NCI-H526 (cell line): Measurements from ENCODE around the gene VWA2.

Experiments
- DNase-seq, 2 experiments: peaks; one replicate each; lab custom pipeline; 2025; lab: John Stamatoyannopoulos, UW

Gene VWA2

GRCh38 chr10:114276066-114276465 is 37.0 kb downstream of the VWA2 start:
- DNase-seq: no peak

- no peak for DNase-seq
Measured at GRCh38 chr10:114276671-114277070, 37.6 kb downstream of the VWA2 start.

DNA sequence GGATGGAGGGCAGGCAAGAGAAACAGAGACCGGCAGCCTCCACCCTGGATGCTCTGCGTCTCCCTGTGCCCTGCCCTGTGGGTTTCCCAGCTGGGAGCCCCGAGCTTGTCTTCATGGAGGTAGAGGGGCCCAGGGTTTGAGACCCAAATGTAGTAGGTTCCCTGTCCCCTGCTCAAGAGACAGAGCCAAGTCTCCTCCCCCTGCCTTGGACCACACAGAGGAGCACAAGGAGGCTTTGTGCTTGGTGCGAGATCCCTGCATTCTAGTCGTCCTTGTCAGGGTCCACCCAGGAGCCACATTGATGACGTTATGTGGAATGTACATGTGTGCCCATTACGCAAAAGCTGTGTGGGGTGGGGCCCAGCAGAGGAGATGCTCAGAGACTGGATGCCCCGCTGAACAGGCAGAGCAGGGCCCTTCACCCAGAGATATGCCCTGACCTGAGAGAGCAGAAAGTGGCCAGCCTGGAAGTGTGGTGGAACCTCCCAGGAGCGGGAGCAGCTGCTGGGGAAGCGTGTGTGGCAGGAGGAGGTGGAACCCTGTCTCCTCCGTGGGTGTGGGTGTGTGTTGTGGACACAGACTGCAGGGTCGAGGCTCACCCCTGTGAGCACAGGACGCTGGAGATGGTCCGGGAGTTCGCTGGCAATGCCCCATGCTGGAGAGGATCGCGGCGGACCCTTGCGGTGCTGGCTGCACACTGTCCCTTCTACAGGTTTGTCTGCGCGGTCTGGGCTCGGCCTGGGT is 39.3 kb downstream of the VWA2 start:
- DNase-seq: no peak

DNA sequence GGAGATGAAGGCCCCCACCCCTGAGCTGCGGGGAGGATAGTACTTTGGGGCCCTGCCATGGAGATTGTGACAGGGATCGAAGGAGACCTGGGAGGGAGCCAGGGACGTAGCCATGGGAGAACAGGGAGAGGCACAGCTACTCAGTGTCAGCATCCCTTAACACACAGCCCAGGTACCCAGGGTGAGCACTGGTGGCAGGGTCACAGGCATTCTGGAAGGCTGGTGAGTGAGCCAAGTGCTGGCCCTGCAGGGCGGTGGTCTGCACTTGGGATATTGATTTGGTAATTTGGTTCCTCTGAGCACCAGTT is 39.8 kb downstream of the VWA2 start:
- no peak for DNase-seq

GRCh38 chr10:114279289-114279688 is 40.2 kb downstream of the VWA2 start:
- DNase-seq: no peak

GRCh38 chr10:114279901-114280644 is 41.0 kb downstream of the VWA2 start:
- no peak for DNase-seq

DNA sequence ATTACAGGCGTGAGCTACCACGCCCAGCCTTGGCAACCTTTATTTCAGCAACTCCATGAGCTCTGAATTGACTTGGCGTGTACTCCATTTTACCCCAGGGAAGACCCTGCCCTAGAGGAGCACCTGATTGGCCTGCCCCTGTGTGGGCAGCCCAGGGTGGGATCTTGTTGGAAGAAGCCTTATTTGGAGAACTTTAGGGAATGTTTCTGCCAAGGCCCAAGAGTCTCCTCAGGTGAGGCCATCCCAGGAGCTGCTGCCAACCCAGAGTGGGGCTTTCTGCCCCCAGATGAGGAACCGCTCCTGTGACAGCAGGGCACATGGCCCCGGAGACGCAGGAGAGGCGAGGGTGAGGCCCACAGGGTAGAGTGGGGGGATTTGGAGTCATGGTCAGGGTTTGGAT is 42.0 kb downstream of the VWA2 start:
- no peak for DNase-seq

DNA sequence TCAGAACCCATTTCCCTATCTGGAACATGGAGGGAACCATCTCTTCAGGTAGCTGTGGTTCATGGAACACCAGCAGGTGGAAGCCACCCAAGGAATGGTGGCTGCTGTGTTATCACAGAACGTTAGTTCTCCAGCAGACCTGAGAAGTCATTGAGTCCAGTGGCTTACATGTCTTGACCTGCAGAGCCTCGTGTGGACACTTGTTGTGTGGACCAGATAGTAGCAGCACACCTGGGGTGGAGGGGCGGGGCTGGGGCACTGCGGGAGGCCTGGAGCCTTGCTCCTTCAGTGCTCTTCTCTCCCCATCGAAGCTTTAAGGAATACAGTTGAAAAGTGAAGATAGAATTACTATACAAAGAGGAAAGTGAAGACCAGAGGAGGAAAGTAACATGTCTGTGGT is 42.4 kb downstream of the VWA2 start:
- no peak for DNase-seq

DNA sequence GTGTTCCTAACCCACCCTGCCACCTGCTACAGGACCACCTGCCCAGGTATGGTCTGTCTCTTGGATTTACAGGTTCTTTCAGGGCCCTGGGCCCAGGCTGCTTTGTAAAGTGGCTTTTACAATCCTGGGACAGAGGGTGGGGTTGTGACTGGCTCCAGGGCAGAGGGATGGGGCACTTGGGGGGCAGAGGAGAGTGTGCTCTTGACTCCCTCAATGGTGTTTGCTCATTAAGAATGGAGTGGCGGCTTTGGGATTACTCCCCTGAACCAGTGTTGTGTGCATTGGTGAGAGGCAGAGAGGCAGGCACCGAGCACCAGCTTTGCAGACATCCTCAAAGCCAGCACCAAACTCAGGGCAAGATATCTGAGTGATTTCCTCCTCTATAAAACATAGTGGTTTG is 43.5 kb downstream of the VWA2 start:
- DNase-seq: no peak

GRCh38 chr10:114283091-114283490 is 44.0 kb downstream of the VWA2 start:
- DNase-seq: no peak

DNA sequence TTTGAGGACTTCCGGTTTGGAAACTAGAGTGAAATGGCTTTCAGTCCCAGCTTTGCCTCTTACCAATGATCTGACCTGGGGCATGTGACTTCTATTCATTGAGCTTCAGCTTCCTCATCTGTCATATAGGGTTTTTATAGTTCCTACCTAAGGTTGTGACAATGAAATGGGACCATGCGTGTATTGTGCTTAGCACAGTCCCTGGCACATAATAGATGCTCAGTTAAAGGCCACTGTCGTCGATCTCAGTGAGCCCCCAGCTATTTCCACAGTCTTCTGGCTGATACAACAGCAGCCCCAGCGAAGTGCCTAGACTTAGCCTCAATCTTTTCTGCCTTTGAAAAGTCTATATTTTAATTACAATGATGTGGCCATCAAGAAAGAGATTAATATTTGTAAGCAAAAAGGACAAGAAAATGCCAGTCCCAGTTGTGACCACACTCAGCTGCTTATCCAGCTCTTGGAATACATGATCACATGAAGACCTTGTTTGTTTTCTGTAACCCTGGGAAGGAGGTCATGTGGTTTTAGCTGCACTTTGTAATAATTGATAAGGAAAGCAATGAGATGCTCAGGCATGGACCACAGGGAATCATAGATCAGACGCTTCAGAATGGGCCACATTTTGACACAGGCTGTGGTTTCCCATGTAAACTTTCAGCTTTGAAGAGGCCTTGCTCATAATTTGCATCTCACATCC is 44.6 kb downstream of the VWA2 start:
- DNase-seq: peak in 1 of 2 experiments; percentile 29

DNA sequence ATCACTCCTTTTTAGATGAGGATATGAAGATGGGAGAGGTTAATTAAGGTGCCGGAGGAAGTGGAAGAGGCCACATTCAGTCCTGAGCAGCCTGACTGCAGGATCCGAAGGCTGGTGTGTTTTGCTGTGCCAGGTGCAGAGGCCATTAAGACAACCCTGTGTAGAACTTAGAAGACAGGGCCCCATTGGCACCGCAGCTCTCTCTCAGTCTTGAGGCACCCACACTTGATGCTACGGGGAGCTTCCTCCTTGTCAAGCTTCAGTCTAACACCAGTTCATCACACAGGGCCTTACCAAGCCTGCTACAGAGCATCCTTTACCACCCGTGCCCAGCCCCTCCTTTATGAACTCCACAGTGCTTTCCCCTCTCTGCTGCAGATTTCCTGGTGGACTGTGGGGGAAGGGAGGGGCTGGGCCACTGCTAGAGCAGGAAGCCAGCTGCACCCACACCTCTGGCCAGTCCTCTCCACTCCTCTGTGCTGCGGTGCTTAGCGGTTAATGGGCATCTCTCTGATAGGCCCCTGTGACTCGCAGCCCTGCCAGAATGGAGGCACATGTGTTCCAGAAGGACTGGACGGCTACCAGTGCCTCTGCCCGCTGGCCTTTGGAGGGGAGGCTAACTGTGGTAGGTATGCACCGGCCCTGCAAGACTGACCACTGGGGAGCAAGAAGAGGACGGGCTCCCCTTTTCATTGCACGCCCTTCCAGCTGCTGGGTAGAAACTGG is 45.5 kb downstream of the VWA2 start:
- no peak for DNase-seq

DNA sequence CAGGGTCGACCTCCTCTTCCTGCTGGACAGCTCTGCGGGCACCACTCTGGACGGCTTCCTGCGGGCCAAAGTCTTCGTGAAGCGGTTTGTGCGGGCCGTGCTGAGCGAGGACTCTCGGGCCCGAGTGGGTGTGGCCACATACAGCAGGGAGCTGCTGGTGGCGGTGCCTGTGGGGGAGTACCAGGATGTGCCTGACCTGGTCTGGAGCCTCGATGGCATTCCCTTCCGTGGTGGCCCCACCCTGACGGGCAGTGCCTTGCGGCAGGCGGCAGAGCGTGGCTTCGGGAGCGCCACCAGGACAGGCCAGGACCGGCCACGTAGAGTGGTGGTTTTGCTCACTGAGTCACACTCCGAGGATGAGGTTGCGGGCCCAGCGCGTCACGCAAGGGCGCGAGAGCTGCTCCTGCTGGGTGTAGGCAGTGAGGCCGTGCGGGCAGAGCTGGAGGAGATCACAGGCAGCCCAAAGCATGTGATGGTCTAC is 46.9 kb downstream of the VWA2 start:
- no peak for DNase-seq

GRCh38 chr10:114286921-114287320 is 47.9 kb downstream of the VWA2 start:
- DNase-seq: no peak

GRCh38 chr10:114288424-114289095 is 49.5 kb downstream of the VWA2 start:
- no peak for DNase-seq

DNA sequence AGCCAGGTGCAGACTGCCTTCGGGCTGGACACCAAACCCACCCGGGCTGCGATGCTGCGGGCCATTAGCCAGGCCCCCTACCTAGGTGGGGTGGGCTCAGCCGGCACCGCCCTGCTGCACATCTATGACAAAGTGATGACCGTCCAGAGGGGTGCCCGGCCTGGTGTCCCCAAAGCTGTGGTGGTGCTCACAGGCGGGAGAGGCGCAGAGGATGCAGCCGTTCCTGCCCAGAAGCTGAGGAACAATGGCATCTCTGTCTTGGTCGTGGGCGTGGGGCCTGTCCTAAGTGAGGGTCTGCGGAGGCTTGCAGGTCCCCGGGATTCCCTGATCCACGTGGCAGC is 50.0 kb downstream of the VWA2 start:
- no peak for DNase-seq

DNA sequence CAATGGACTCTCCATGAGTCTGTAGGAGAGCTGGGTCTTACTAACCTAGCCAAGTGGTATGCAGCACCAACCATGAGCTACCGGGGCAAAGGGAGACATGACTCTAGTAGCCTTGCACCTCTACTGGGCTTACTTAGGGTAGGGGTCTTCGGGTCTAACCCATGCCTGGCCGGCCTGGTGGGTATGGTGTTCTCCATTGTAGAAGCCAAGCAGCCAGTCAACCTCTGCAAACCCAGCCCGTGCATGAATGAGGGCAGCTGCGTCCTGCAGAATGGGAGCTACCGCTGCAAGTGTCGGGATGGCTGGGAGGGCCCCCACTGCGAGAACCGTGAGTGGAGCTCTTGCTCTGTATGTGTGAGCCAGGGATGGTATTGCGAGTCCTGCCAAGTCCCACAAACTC is 51.0 kb downstream of the VWA2 start:
- DNase-seq: no peak

DNA sequence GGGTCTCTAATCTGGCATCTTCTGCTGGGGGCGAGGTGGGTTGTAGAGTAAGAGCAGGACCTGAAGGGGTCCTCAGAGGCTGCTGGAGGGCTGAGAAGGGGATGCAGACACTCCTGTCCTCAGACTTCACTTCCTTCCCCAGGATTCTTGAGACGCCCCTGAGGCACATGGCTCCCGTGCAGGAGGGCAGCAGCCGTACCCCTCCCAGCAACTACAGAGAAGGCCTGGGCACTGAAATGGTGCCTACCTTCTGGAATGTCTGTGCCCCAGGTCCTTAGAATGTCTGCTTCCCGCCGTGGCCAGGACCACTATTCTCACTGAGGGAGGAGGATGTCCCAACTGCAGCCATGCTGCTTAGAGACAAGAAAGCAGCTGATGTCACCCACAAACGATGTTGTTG is 52.0 kb downstream of the VWA2 start:
- no peak for DNase-seq

DNA sequence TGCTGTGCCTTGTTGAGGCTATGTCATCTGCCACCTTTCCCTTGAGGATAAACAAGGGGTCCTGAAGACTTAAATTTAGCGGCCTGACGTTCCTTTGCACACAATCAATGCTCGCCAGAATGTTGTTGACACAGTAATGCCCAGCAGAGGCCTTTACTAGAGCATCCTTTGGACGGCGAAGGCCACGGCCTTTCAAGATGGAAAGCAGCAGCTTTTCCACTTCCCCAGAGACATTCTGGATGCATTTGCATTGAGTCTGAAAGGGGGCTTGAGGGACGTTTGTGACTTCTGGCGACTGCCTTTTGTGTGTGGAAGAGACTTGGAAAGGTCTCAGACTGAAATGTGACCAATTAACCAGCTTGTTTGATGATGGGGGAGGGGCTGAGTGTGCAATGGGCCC is 52.5 kb downstream of the VWA2 start:
- no peak for DNase-seq

- DNase-seq: no peak
Measured at GRCh38 chr10:114293075-114293474, 54.0 kb downstream of the VWA2 start.

DNA sequence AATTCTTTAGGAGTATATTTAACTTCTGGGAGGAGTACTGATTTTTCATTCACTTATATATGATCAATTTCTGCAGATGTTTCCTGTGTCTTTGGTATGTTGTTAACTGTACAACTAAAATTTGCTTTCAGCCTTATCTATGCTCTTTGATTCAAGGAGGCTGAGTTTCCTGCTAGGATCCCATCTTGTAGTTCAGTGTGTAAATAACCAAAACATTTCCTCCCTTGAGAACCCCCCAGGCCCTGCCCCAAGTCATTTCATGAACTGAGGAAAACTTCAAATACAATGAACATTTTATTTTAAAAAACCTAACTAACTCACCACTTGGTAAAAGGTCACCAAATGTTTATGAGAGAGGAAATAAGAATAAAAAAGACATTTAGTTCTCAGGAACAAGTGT is 55.5 kb downstream of the VWA2 start:
- DNase-seq: no peak

DNA sequence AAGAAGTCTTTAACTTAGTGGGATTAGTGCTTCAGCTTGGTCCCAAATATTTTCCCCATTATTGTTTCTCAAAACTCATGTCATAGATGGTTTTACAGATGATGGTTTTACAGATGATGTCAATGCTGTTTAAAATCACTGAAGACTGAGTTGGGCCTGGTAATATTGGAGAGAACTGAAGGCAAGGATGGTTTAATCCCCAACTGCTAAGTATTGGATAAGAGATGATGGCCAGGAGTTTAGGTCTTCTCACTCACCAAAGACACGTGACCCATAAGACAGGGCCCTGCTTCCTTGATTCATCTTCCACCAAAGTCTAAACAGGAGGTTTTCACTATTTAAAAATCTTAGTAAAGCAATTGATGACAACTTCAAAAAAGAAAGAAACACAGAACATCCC is 56.3 kb downstream of the VWA2 start:
- no peak for DNase-seq
